ENCODE results near the gene POLR1B.
"Not testable (repeated sequence)": the region's sequence is repeated elsewhere in the genome, so short reads cannot be mapped to it uniquely, and the experiment has no call there.

The POLR1B gene

GRCh38 chr2:112541315-112542122 lies 746 bp upstream of the POLR1B start:
- peak; percentile 52 for DNase-seq (ENCODE audit: low read depth)

- no peak for DNase-seq (ENCODE audit: low read depth)
These were observed 858 bp downstream of the POLR1B start for GRCh38 chr2:112542984-112543661.

- no peak for DNase-seq (ENCODE audit: low read depth)
These were observed 5.1 kb downstream of the POLR1B start for GRCh38 chr2:112547333-112547732.

GRCh38 chr2:112548980-112549379 lies 6.7 kb downstream of the POLR1B start:
- DNase-seq (ENCODE audit: low read depth), result no peak

- no peak for DNase-seq (ENCODE audit: low read depth)
These were observed 23.8 kb downstream of the POLR1B start for GRCh38 chr2:112566104-112566503.

GRCh38 chr2:112566508-112566907 lies 24.2 kb downstream of the POLR1B start:
- not testable (repeated sequence) for DNase-seq (ENCODE audit: low read depth)

- DNase-seq (ENCODE audit: low read depth), result no peak
These were observed 29.7 kb downstream of the POLR1B start for GRCh38 chr2:112572005-112572404.

- DNase-seq (ENCODE audit: low read depth), result no peak
These were observed 35.5 kb downstream of the POLR1B start for GRCh38 chr2:112577756-112578155.

GRCh38 chr2:112579241-112579640 lies 37.0 kb downstream of the POLR1B start:
- DNase-seq (ENCODE audit: low read depth), result no peak

- DNase-seq (ENCODE audit: low read depth), result no peak
These were observed 37.8 kb downstream of the POLR1B start for GRCh38 chr2:112580084-112580483.

- no peak for DNase-seq (ENCODE audit: low read depth)
These were observed 40.1 kb downstream of the POLR1B start for GRCh38 chr2:112582314-112582746.

GRCh38 chr2:112583497-112584133 lies 41.4 kb downstream of the POLR1B start:
- DNase-seq (ENCODE audit: low read depth), result no peak

GRCh38 chr2:112584134-112584890 lies 42.0 kb downstream of the POLR1B start, which contains the start of gene CHCHD5:
Gene CHCHD5, plus strand, starts transcription at chr2:112584609. Its CDS starts 39 bp downstream, at chr2:112584648.
- DNase-seq (ENCODE audit: low read depth), result peak; percentile 87

GRCh38 chr2:112584891-112585250 lies 42.6 kb downstream of the POLR1B start:
- DNase-seq (ENCODE audit: low read depth), result no peak

- DNase-seq (ENCODE audit: low read depth), result no peak
These were observed 43.1 kb downstream of the POLR1B start for GRCh38 chr2:112585400-112585799.

GRCh38 chr2:112585873-112586464 lies 43.7 kb downstream of the POLR1B start:
- no peak for DNase-seq (ENCODE audit: low read depth)

GRCh38 chr2:112588611-112589045 lies 46.4 kb downstream of the POLR1B start:
- DNase-seq (ENCODE audit: low read depth), result no peak

GRCh38 chr2:112591413-112591812 lies 49.1 kb downstream of the POLR1B start:
- DNase-seq (ENCODE audit: low read depth), result no peak

GRCh38 chr2:112593736-112594135 lies 51.5 kb downstream of the POLR1B start:
- no peak for DNase-seq (ENCODE audit: low read depth)

GRCh38 chr2:112597537-112598322 lies 55.5 kb downstream of the POLR1B start:
- no peak for DNase-seq (ENCODE audit: low read depth)

- DNase-seq (ENCODE audit: low read depth), result no peak
These were observed 58.4 kb downstream of the POLR1B start for GRCh38 chr2:112600634-112601033.
